Trophoblast cell (in vitro differentiated cells and primary cell): Measurements from ENCODE around the gene DCXR.
"Not testable (repeated sequence)": the region's sequence is repeated elsewhere in the genome, so short reads cannot be mapped to it uniquely, and the experiment has no call there.

Source experiments
- DNase-seq, 2 donors: peaks; one replicate each; pipeline ENCODE4 v3.0.0-alpha.2; 2016
- H2AFZ ChIP-seq: 2 replicates; pipeline ENCODE4 v1.6.1; 2013; ENCODE audit warnings: low read length, moderate library complexity, mild to moderate bottlenecking; ENCODE audit not compliant: insufficient read depth, poor library complexity
- H2AK5ac ChIP-seq: 2 replicates; pipeline ENCODE4 v1.6.1; 2013; ENCODE audit warnings: mild to moderate bottlenecking, low read length
- H2BK120ac ChIP-seq: 2 replicates; pipeline ENCODE4 v1.6.1; 2013; ENCODE audit warnings: low read length, mild to moderate bottlenecking, moderate library complexity; ENCODE audit not compliant: insufficient read depth, poor library complexity
- H2BK12ac ChIP-seq: 2 replicates; pipeline ENCODE4 v1.6.1; 2013; ENCODE audit warnings: mild to moderate bottlenecking, low read length, moderate library complexity
- H2BK5ac ChIP-seq: 2 replicates; pipeline ENCODE4 v1.6.1; 2013; ENCODE audit warnings: low read length, low read depth, moderate library complexity, mild to moderate bottlenecking; ENCODE audit not compliant: poor library complexity
- H3K14ac ChIP-seq: 2 replicates; pipeline ENCODE4 v1.6.1; 2013; ENCODE audit warnings: mild to moderate bottlenecking, low read length
- H3K18ac ChIP-seq: 2 replicates; pipeline ENCODE4 v1.6.1; 2013; ENCODE audit warnings: mild to moderate bottlenecking, low read length
- H3K23ac ChIP-seq: 2 replicates; pipeline ENCODE4 v1.6.1; 2013; ENCODE audit warnings: low read length
- H3K27ac ChIP-seq: 2 replicates; pipeline ENCODE4 v1.5.1; 2013; ENCODE audit warnings: low read depth, mild to moderate bottlenecking, inconsistent platforms, low read length, moderate library complexity
- H3K27me3 ChIP-seq: 2 replicates; pipeline ENCODE4 v1.6.1; 2013; ENCODE audit warnings: inconsistent platforms, mild to moderate bottlenecking, low read length, moderate library complexity; ENCODE audit not compliant: insufficient read depth
- H3K36me3 ChIP-seq, 2 experiments: 1 replicate in 1 of 2; 2 replicates in 1 of 2; pipeline ENCODE4 v1.6.1; 2013; ENCODE audit warnings: low read length in 2 of 2, mild to moderate bottlenecking in 2 of 2, moderate library complexity in 1 of 2; ENCODE audit not compliant: insufficient read depth in 2 of 2, control insufficient read depth in 1 of 2
- H3K4ac ChIP-seq: 2 replicates; pipeline ENCODE4 v1.6.1; 2013; ENCODE audit warnings: low read depth, mild to moderate bottlenecking, low read length, moderate library complexity
- H3K4me1 ChIP-seq, 2 experiments: 1 replicate in 1 of 2; 2 replicates in 1 of 2; pipeline ENCODE4 v1.6.1; 2013; ENCODE audit warnings: low read length in 2 of 2, mild to moderate bottlenecking in 2 of 2, moderate library complexity in 1 of 2; ENCODE audit not compliant: insufficient read depth in 2 of 2, control insufficient read depth in 1 of 2
- H3K4me2 ChIP-seq: 2 replicates; pipeline ENCODE4 v1.6.1; 2013; ENCODE audit warnings: inconsistent platforms, mild to moderate bottlenecking, low read length, moderate library complexity
- H3K4me3 ChIP-seq: 2 replicates; pipeline ENCODE4 v1.5.1; 2013; ENCODE audit warnings: mild to moderate bottlenecking, low read depth, low read length, inconsistent platforms
- H3K79me1 ChIP-seq: one replicate; pipeline ENCODE4 v1.6.1; 2013; ENCODE audit warnings: low read length
- H3K79me2 ChIP-seq: 2 replicates; pipeline ENCODE4 v1.6.1; 2013; ENCODE audit warnings: low read length, mild to moderate bottlenecking; ENCODE audit not compliant: control insufficient read depth, insufficient read depth, poor library complexity
- H3K9ac ChIP-seq: 2 replicates; pipeline ENCODE4 v1.6.1; 2013; ENCODE audit warnings: mild to moderate bottlenecking, low read length
- H3K9me3 ChIP-seq: 2 replicates; pipeline ENCODE4 v1.6.1; 2013; ENCODE audit warnings: low read depth, mild to moderate bottlenecking, control low read depth, inconsistent platforms, low read length; ENCODE audit not compliant: insufficient read depth
- H4K12ac ChIP-seq: 2 replicates; pipeline ENCODE4 v1.6.1; 2013; ENCODE audit warnings: low read depth, mild to moderate bottlenecking, low read length, moderate library complexity
- H4K8ac ChIP-seq: 2 replicates; pipeline ENCODE4 v1.6.1; 2013; ENCODE audit warnings: low read depth, mild to moderate bottlenecking, low read length, moderate library complexity
- H4K91ac ChIP-seq: one replicate; pipeline ENCODE4 v1.6.1; 2013; ENCODE audit warnings: low read depth, mild to moderate bottlenecking, low read length, moderate library complexity
- WGBS: extraction: QIAGEN DNeasy Blood & Tissue Kit; methylation state at CpG from one replicate; pipeline ENCODE4 v1.1.7; 2013; ENCODE audit warnings: missing lambda C conversion rate; ENCODE audit not compliant: insufficient read length, insufficient coverage; ENCODE audit errors: extremely low coverage; 5-methylcytosine and 5-hydroxymethylcytosine counted together

DCXR gene

GRCh38 chr17:82042649-82043048 is 5.2 kb upstream of the DCXR start:
- Histone ChIP-seq H3K79me2 (no peaks in the 10 kb centered on the region), H3K18ac (no peak overlapping the region), H3K9ac (peak overlapping the region; percentile 4), H2BK120ac (no peak overlapping the region), H3K4me1 (no peaks in the 10 kb centered on the region), H3K4me3 (peak overlapping the region; percentile 52), H3K4me2 (no peak overlapping the region), H4K91ac (no peak overlapping the region), H3K4ac (no peak overlapping the region), H3K14ac (no peak overlapping the region), H3K23ac (no peak overlapping the region), H2BK12ac (no peak overlapping the region), H2AFZ (no peak overlapping the region), H2BK5ac (no peak overlapping the region), H3K27ac (no peak overlapping the region), H3K27me3 (no peaks in the 10 kb centered on the region), H3K79me1 (no peaks in the 10 kb centered on the region), H3K36me3 (peaks cover 9% of the 10 kb centered on the region in 2 experiments), H4K12ac (no peak overlapping the region), H4K8ac (no peak overlapping the region), H2AK5ac (no peak overlapping the region), H3K9me3 (peaks cover 9% of the 10 kb centered on the region)
- DNase-seq: no peak
- WGBS: no CpG with 5 or more reads among the region's 9 CpGs

GRCh38 chr17:82041144-82041814 is 3.8 kb upstream of the DCXR start:
- Histone ChIP-seq H3K9ac (no peak overlapping the region), H4K8ac (no peak overlapping the region)
- WGBS: no CpG with 5 or more reads among the region's 17 CpGs

DNA sequence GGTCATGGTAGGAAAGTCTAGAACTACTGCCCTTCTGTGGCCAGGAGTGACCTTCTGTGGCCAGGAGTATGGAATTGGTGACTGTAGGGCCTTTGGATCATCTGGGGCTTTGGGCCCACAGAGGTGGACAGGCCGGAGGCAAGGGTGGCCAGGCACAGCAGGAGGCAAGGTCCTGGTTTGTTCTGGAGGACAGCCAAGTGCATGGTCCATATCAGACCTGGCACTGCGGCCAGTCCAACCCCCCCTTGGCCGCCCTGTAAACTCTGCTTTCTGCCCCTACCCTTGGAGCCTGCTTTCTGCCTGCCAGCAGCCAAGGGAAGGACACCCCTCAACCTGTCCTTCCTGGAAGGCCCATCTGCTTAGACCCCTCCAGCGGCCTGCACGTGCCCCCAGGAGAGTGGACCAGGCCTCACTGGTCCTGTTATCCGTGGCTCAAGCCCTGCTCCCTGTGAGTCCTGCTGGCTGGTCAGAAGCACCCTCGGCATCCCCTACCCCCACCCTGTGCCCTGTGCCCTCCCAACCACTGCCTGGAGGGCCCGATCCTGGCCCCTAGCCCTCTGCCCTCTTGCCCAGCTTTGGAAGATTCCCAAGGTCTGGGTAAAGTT is 2.3 kb upstream of the DCXR start:
- Histone ChIP-seq H2BK120ac (no peak overlapping the region), H3K27me3 (no peaks in the 10 kb centered on the region), H2BK12ac (no peak overlapping the region), H3K4me3 (no peak overlapping the region), H2BK5ac (no peak overlapping the region), H3K4me2 (no peak overlapping the region), H3K79me2 (peaks cover 5% of the 10 kb centered on the region), H3K9ac (no peak overlapping the region), H3K4ac (no peak overlapping the region), H4K12ac (no peak overlapping the region), H3K14ac (no peak overlapping the region), H3K9me3 (peaks cover 4% of the 10 kb centered on the region), H3K18ac (no peak overlapping the region), H4K91ac (no peak overlapping the region), H4K8ac (no peak overlapping the region), H2AFZ (no peak overlapping the region), H3K27ac (no peak overlapping the region), H3K36me3 (peaks cover 0 to 8% of the 10 kb centered on the region in 2 experiments), H2AK5ac (no peak overlapping the region), H3K23ac (no peak overlapping the region), H3K79me1 (peaks cover 4% of the 10 kb centered on the region), H3K4me1 (peaks cover 5 to 6% of the 10 kb centered on the region in 2 experiments)
- DNase-seq: no peak
- WGBS: no CpG with 5 or more reads among the region's 8 CpGs

More at GRCh38 chr17:82041144-82041814, 3.8 kb upstream of the DCXR start:
- Histone ChIP-seq H2BK5ac (no peak overlapping the region), H3K4me3 (no peak overlapping the region), H3K27ac (no peak overlapping the region), H3K79me2 (peaks cover 5% of the 10 kb centered on the region), H2BK12ac (no peak overlapping the region), H3K27me3 (no peaks in the 10 kb centered on the region), H3K36me3 (no peaks in the 10 kb centered on the region), H3K18ac (no peak overlapping the region), H4K12ac (no peak overlapping the region), H3K23ac (no peak overlapping the region), H2AK5ac (no peak overlapping the region), H3K4ac (no peak overlapping the region), H3K79me1 (peaks cover 4% of the 10 kb centered on the region), H3K4me1 (peaks cover 5% of the 10 kb centered on the region in 2 experiments), H2AFZ (no peak overlapping the region), H4K91ac (no peak overlapping the region), H3K4me2 (no peak overlapping the region), H3K9me3 (peaks cover 6% of the 10 kb centered on the region), H3K14ac (no peak overlapping the region), H2BK120ac (no peak overlapping the region)
- no peak for DNase-seq

DNA sequence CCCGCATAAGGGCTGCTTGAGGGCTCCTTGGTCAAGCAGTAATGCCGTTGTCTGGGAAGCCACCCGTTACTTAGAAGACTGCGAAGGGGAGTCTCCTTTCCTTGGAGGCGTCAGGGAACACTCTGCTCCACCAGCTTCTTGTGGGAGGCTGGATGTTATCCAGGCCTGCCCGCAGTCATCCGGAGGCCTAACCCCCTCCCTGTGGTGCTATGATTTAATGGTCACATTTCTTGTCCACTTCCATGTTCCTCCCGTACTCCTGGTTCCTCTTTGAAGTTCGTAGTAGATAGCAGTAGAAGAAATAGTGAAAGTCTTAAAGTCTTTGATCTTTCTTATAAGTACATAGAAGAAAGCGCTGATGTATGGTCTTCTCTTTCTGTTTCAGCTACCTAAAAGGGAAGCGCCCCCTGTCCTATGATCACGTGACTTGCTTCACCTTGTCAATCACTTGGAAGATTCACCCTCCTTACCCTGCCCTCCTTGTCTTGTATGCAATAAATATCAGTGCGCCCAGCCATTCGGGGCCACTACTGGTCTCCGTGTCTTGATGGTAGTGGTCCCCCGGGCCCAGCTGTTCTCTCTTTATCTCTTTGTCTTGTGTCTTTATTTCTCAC is 1.4 kb upstream of the DCXR start:
- not testable (repeated sequence) for H2BK12ac ChIP-seq, H4K91ac ChIP-seq, H2AFZ ChIP-seq, H3K4ac ChIP-seq, H4K8ac ChIP-seq, H2BK120ac ChIP-seq, H3K4me1 ChIP-seq, H3K27ac ChIP-seq, H3K18ac ChIP-seq, H2BK5ac ChIP-seq, H2AK5ac ChIP-seq, H3K79me2 ChIP-seq, H3K14ac ChIP-seq, H3K27me3 ChIP-seq, H3K4me3 ChIP-seq, H3K9me3 ChIP-seq, H3K4me2 ChIP-seq, H3K36me3 ChIP-seq, H4K12ac ChIP-seq, H3K79me1 ChIP-seq, H3K9ac ChIP-seq, DNase-seq, H3K23ac ChIP-seq
- no CpG with 5 or more reads among the region's 16 CpGs for WGBS
